ENCODE measurements around the gene KIAA0753.
"Not testable (repeated sequence)": the region's sequence is repeated elsewhere in the genome, so short reads cannot be mapped to it uniquely, and the experiment has no call there.

Gene KIAA0753

GRCh38 chr17:6603744-6604325 is 36.7 kb downstream of the KIAA0753 start:
- Mint-ChIP-seq H3K27ac (no peak overlapping the region), H3K9me3 (no peaks in the 10 kb centered on the region), H3K36me3 (peaks cover 69% of the 10 kb centered on the region), H3K4me1 (peaks cover 12% of the 10 kb centered on the region), H3K4me3 (no peak overlapping the region), H3K27me3 (no peaks in the 10 kb centered on the region)
- ATAC-seq: no peak

GRCh38 chr17:6602141-6602540 is 38.4 kb downstream of the KIAA0753 start:
- Mint-ChIP-seq H3K36me3 (peaks cover 60% of the 10 kb centered on the region), H3K27ac (no peak overlapping the region), H3K27me3 (no peaks in the 10 kb centered on the region), H3K4me3 (no peak overlapping the region), H3K4me1 (peaks cover 12% of the 10 kb centered on the region), H3K9me3 (no peaks in the 10 kb centered on the region)
- ATAC-seq: no peak

- H3K4me1 Mint-ChIP-seq: peaks cover 12% of the 10 kb centered on the region
- no peak overlapping the region for H3K4me3 Mint-ChIP-seq
- H3K36me3 Mint-ChIP-seq: peaks cover 50% of the 10 kb centered on the region
- no peak for ATAC-seq
- peak overlapping the region; percentile 69 for H3K27ac Mint-ChIP-seq
- H3K9me3 Mint-ChIP-seq: no peaks in the 10 kb centered on the region
- H3K27me3 Mint-ChIP-seq: no peaks in the 10 kb centered on the region
Observed at GRCh38 chr17:6599364-6599763, 41.1 kb downstream of the KIAA0753 start.

GRCh38 chr17:6597727-6598126 is 42.8 kb downstream of the KIAA0753 start:
- no peak overlapping the region for H3K27ac Mint-ChIP-seq
- no peak overlapping the region for H3K4me3 Mint-ChIP-seq
- ATAC-seq: no peak
- H3K9me3 Mint-ChIP-seq: no peaks in the 10 kb centered on the region
- H3K36me3 Mint-ChIP-seq: peaks cover 42% of the 10 kb centered on the region
- peaks cover 12% of the 10 kb centered on the region for H3K4me1 Mint-ChIP-seq
- no peaks in the 10 kb centered on the region for H3K27me3 Mint-ChIP-seq

- H3K4me3 Mint-ChIP-seq: no peak overlapping the region
- peaks cover 12% of the 10 kb centered on the region for H3K4me1 Mint-ChIP-seq
- no peak for ATAC-seq
- no peaks in the 10 kb centered on the region for H3K27me3 Mint-ChIP-seq
- H3K9me3 Mint-ChIP-seq: no peaks in the 10 kb centered on the region
- H3K27ac Mint-ChIP-seq: no peak overlapping the region
- peaks cover 44% of the 10 kb centered on the region for H3K36me3 Mint-ChIP-seq
Observed at GRCh38 chr17:6596941-6597340, 43.6 kb downstream of the KIAA0753 start.

- Mint-ChIP-seq H3K4me1 (peaks cover 12% of the 10 kb centered on the region), H3K36me3 (peaks cover 44% of the 10 kb centered on the region), H3K9me3 (no peaks in the 10 kb centered on the region), H3K4me3 (no peak overlapping the region), H3K27ac (no peak overlapping the region), H3K27me3 (no peaks in the 10 kb centered on the region)
- ATAC-seq: no peak
Observed at GRCh38 chr17:6596511-6596910, 44.0 kb downstream of the KIAA0753 start.

GRCh38 chr17:6596081-6596480 is 44.4 kb downstream of the KIAA0753 start:
- ATAC-seq: no peak
- H3K4me3 Mint-ChIP-seq: no peak overlapping the region
- no peak overlapping the region for H3K27ac Mint-ChIP-seq
- H3K27me3 Mint-ChIP-seq: no peaks in the 10 kb centered on the region
- H3K4me1 Mint-ChIP-seq: peaks cover 12% of the 10 kb centered on the region
- peaks cover 45% of the 10 kb centered on the region for H3K36me3 Mint-ChIP-seq
- H3K9me3 Mint-ChIP-seq: no peaks in the 10 kb centered on the region

- not testable (repeated sequence) for H3K27me3 Mint-ChIP-seq, H3K9me3 Mint-ChIP-seq, H3K4me3 Mint-ChIP-seq, H3K4me1 Mint-ChIP-seq, H3K27ac Mint-ChIP-seq, ATAC-seq
- H3K36me3 Mint-ChIP-seq: peaks cover 56% of the 10 kb centered on the region
Observed at GRCh38 chr17:6593371-6593770, 47.1 kb downstream of the KIAA0753 start.

GRCh38 chr17:6592173-6592572 is 48.3 kb downstream of the KIAA0753 start:
- no peak overlapping the region for H3K4me3 Mint-ChIP-seq
- no peaks in the 10 kb centered on the region for H3K27me3 Mint-ChIP-seq
- no peak overlapping the region for H3K27ac Mint-ChIP-seq
- no peak for ATAC-seq
- H3K4me1 Mint-ChIP-seq: no peaks in the 10 kb centered on the region
- no peaks in the 10 kb centered on the region for H3K9me3 Mint-ChIP-seq
- H3K36me3 Mint-ChIP-seq: peaks cover 68% of the 10 kb centered on the region

- no peak overlapping the region for H3K4me3 Mint-ChIP-seq
- H3K36me3 Mint-ChIP-seq: peaks cover 69% of the 10 kb centered on the region
- H3K4me1 Mint-ChIP-seq: no peaks in the 10 kb centered on the region
- ATAC-seq: no peak
- H3K27ac Mint-ChIP-seq: no peak overlapping the region
- no peaks in the 10 kb centered on the region for H3K27me3 Mint-ChIP-seq
- no peaks in the 10 kb centered on the region for H3K9me3 Mint-ChIP-seq
Observed at GRCh38 chr17:6591599-6592158, 48.8 kb downstream of the KIAA0753 start.

GRCh38 chr17:6589266-6589946 is 51.1 kb downstream of the KIAA0753 start:
- Mint-ChIP-seq H3K27ac (no peak overlapping the region), H3K4me1 (no peaks in the 10 kb centered on the region), H3K4me3 (no peak overlapping the region), H3K27me3 (no peaks in the 10 kb centered on the region), H3K36me3 (peaks cover 78% of the 10 kb centered on the region), H3K9me3 (peaks cover 5% of the 10 kb centered on the region)
- ATAC-seq: no peak

- H3K36me3 Mint-ChIP-seq: peaks cover 85% of the 10 kb centered on the region
- H3K4me1 Mint-ChIP-seq: no peaks in the 10 kb centered on the region
- no peak overlapping the region for H3K4me3 Mint-ChIP-seq
- no peak overlapping the region for H3K27ac Mint-ChIP-seq
- no peaks in the 10 kb centered on the region for H3K27me3 Mint-ChIP-seq
- H3K9me3 Mint-ChIP-seq: peaks cover 9% of the 10 kb centered on the region
- no peak for ATAC-seq
Observed at GRCh38 chr17:6588165-6588564, 52.3 kb downstream of the KIAA0753 start.

- Mint-ChIP-seq H3K9me3 (peaks cover 9% of the 10 kb centered on the region), H3K36me3 (peaks cover 86% of the 10 kb centered on the region), H3K27ac (no peak overlapping the region), H3K4me3 (no peak overlapping the region), H3K4me1 (no peaks in the 10 kb centered on the region), H3K27me3 (no peaks in the 10 kb centered on the region)
- no peak for ATAC-seq
Observed at GRCh38 chr17:6587310-6587709, 53.2 kb downstream of the KIAA0753 start.

GRCh38 chr17:6583411-6583810 is 57.1 kb downstream of the KIAA0753 start:
- peaks cover 64% of the 10 kb centered on the region for H3K36me3 Mint-ChIP-seq
- H3K4me1 Mint-ChIP-seq: no peaks in the 10 kb centered on the region
- no peak for ATAC-seq
- no peaks in the 10 kb centered on the region for H3K27me3 Mint-ChIP-seq
- no peak overlapping the region for H3K4me3 Mint-ChIP-seq
- no peak overlapping the region for H3K27ac Mint-ChIP-seq
- peaks cover 9% of the 10 kb centered on the region for H3K9me3 Mint-ChIP-seq

GRCh38 chr17:6580625-6581024 is 59.9 kb downstream of the KIAA0753 start:
- Mint-ChIP-seq H3K27ac (no peak overlapping the region), H3K36me3 (peaks cover 58% of the 10 kb centered on the region), H3K4me1 (peaks cover 13% of the 10 kb centered on the region), H3K9me3 (peaks cover 3% of the 10 kb centered on the region), H3K27me3 (no peaks in the 10 kb centered on the region), H3K4me3 (no peak overlapping the region)
- no peak for ATAC-seq

GRCh38 chr17:6578491-6578890 is 62.0 kb downstream of the KIAA0753 start:
- peaks cover 3% of the 10 kb centered on the region for H3K9me3 Mint-ChIP-seq
- H3K4me1 Mint-ChIP-seq: peaks cover 23% of the 10 kb centered on the region
- H3K4me3 Mint-ChIP-seq: no peak overlapping the region
- no peaks in the 10 kb centered on the region for H3K27me3 Mint-ChIP-seq
- peaks cover 43% of the 10 kb centered on the region for H3K36me3 Mint-ChIP-seq
- no peak for ATAC-seq
- no peak overlapping the region for H3K27ac Mint-ChIP-seq

All from stimulated activated memory B cell treated with anti-CD40 and anti-IgM and Interleukin-4, amounts not matched to agents 10 μg/mL and 1 μg/mL and 100 μg/mL, for 72 hours (primary cell).